Testis (tissue), 2 donors: ENCODE data around the gene SLC25A17.

Source experiments
- POLR2A ChIP-seq: fragments of 450-650 bp; IDR thresholded peaks from one replicate; pipeline ENCODE4 v1.6.1; 2017; ENCODE audit warnings: antibody characterized with exemption, mild to moderate bottlenecking, moderate library complexity
- TF ChIP-seq, protein P1 (sequence below), 3 experiments: fragments of 450-650 bp in 2 of 3; fragments of 200-600 bp in 1 of 3; sonication (generic) in 1 of 3; IDR thresholded peaks; one replicate each; pipeline ENCODE4 v1.5.1; 2016 to 2019; ENCODE audit warnings: antibody characterized with exemption in 3 of 3, mild to moderate bottlenecking in 2 of 3, moderate library complexity in 1 of 3

DNA sequence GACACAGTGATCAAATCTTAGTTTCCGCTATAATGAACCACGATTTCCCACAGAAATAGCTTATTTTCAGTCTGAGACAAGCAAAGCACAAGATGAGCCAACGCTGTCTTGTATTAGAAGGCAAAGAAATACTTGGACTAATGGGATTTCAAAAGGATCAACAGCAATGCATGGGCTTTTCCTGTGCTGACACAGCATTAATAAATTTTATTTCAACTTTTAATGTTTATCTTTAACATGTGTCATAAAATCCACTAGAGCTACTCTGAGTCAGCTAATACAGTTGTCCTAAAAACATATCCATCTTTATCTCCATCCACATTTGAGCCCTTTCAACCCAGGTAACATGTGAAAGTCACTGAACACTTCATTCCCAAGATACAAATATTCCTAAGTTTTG is 15.5 kb upstream of the SLC25A17 start:
- TF ChIP-seq, protein P1, sequence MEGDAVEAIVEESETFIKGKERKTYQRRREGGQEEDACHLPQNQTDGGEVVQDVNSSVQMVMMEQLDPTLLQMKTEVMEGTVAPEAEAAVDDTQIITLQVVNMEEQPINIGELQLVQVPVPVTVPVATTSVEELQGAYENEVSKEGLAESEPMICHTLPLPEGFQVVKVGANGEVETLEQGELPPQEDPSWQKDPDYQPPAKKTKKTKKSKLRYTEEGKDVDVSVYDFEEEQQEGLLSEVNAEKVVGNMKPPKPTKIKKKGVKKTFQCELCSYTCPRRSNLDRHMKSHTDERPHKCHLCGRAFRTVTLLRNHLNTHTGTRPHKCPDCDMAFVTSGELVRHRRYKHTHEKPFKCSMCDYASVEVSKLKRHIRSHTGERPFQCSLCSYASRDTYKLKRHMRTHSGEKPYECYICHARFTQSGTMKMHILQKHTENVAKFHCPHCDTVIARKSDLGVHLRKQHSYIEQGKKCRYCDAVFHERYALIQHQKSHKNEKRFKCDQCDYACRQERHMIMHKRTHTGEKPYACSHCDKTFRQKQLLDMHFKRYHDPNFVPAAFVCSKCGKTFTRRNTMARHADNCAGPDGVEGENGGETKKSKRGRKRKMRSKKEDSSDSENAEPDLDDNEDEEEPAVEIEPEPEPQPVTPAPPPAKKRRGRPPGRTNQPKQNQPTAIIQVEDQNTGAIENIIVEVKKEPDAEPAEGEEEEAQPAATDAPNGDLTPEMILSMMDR (IDR thresholded peaks at IDR 0.05) = no peak
- TF ChIP-seq POLR2A = no peak
